K562 (cell line): ENCODE measurements around the gene CRKL. TPM values are rescaled to one million over a fixed set of nuclear protein-coding genes. Genes with fewer than 3 reads are reported as not detected.

Experiments used
- ATAC-seq: fragments of 200-7000 bp; cut with Tn5 transposase; 3 replicates; pipeline ENCODE4 v1.9.1; 2020; ENCODE audit warnings: moderate library complexity
- BruUV-seq: library from RNA; stranded (reverse); fragments of 400-500 nt; replicated peaks from 2 replicates; lab custom pipeline; 2021; lab: Mats Ljungman, UMichigan
- CTCF ChIA-PET: fragments of 300-600 bp; formaldehyde crosslinking; extraction: SDS; loops from one replicate; lab custom pipeline; 2021; ENCODE audit warnings: low intra/inter-chr PET ratio; lab: Yijun Ruan, JAX
- POLR2A ChIA-PET: fragments of 300-600, 350-650 bp; sonication (Branson Sonifier 250); formaldehyde crosslinking; extraction: SDS; loops from one replicate; lab custom pipeline; 2021; ENCODE audit warnings: antibody characterized with exemption, inconsistent platforms; lab: Yijun Ruan, JAX
- DNase-seq, 4 experiments: peaks; one replicate each; pipeline versions ENCODE4 v3.0.0 to v3.0.0-alpha.2; 2011 to 2018; ENCODE audit warnings: low spot score in 3 of 4, mixed read lengths in 3 of 4; ENCODE audit errors: extremely low read depth in 1 of 4
- FAIRE-seq: peaks from 2 replicates; lab custom pipeline; 2011; peaks lifted over from hg19 to GRCh38; lab: Jason Lieb, UNC
- H2AFZ ChIP-seq: 2 replicates; pipeline ENCODE4 v1.6.0; 2011; ENCODE audit warnings: low read depth, low read length, control low read depth, inconsistent platforms
- H3K27ac ChIP-seq: fragments of 200-600 bp; 3 replicates; pipeline ENCODE4 v1.8.0; 2011; ENCODE audit warnings: low read depth, mild to moderate bottlenecking, control low read depth, inconsistent platforms, low read length, moderate library complexity, mixed read lengths; ENCODE audit errors: extremely low read depth
- H3K27me3 ChIP-seq, 2 experiments: fragments of 300-600 bp in 1 of 2; 2 replicates in 1 of 2; 3 replicates in 1 of 2; pipeline versions ENCODE4 v1.6.0 to v1.8.0; 2011; ENCODE audit warnings: inconsistent platforms in 2 of 2, low read length in 2 of 2, mild to moderate bottlenecking in 1 of 2, mixed read lengths in 1 of 2, moderate library complexity in 1 of 2; ENCODE audit not compliant: control insufficient read depth in 2 of 2, insufficient read depth in 2 of 2
- H3K36me3 ChIP-seq: fragments of 300-600 bp; 3 replicates; pipeline ENCODE4 v1.8.0; 2011; ENCODE audit warnings: mild to moderate bottlenecking, low read length, inconsistent platforms; ENCODE audit not compliant: control insufficient read depth, insufficient read depth
- H3K4me1 ChIP-seq, 2 experiments: fragments of 200-600 bp in 1 of 2; replicated peaks in 1 of 2; 2 replicates in 1 of 2; 3 replicates in 1 of 2; pipeline versions ENCODE4 v1.5.1 to v1.8.0; 2011; ENCODE audit warnings: inconsistent platforms in 2 of 2, low read length in 2 of 2, mild to moderate bottlenecking in 1 of 2, mixed read lengths in 1 of 2, moderate library complexity in 1 of 2; ENCODE audit not compliant: control insufficient read depth in 2 of 2, insufficient read depth in 2 of 2
- H3K4me2 ChIP-seq: 2 replicates; pipeline ENCODE4 v1.6.1; 2011; ENCODE audit warnings: low read length, control low read depth, inconsistent platforms, mixed read lengths; ENCODE audit not compliant: insufficient read depth
- H3K4me3 ChIP-seq: fragments of 200-600 bp; sonication (generic), shearing (Covaris generic); 2 replicates; pipeline ENCODE4 v1.5.1; 2016; ENCODE audit warnings: control low read depth, inconsistent platforms
- H3K79me2 ChIP-seq: fragments of 200-600 bp; 3 replicates; pipeline ENCODE4 v1.8.0; 2011; ENCODE audit warnings: low read length, inconsistent platforms; ENCODE audit not compliant: control insufficient read depth, insufficient read depth
- H3K9ac ChIP-seq, 2 experiments: 2 replicates each; pipeline versions ENCODE4 v1.6.0 to v1.6.1; 2011; ENCODE audit warnings: low read depth in 2 of 2, low read length in 2 of 2, control low read depth in 1 of 2, inconsistent platforms in 1 of 2, mild to moderate bottlenecking in 1 of 2, mixed read lengths in 1 of 2; ENCODE audit not compliant: insufficient read depth in 1 of 2
- H3K9me1 ChIP-seq: one replicate; pipeline ENCODE4 v1.6.0; 2011; ENCODE audit warnings: inconsistent platforms, mild to moderate bottlenecking, low read length, moderate library complexity; ENCODE audit not compliant: control insufficient read depth, insufficient read depth
- H3K9me3 ChIP-seq: replicated peaks from 2 replicates; pipeline ENCODE4 v1.5.1; 2011; ENCODE audit warnings: low read depth, low read length, inconsistent platforms; ENCODE audit not compliant: control insufficient read depth, insufficient read depth
- H4K20me1 ChIP-seq: replicated peaks from 2 replicates; pipeline ENCODE4 v1.6.1; 2011; ENCODE audit warnings: low read length, inconsistent platforms, mixed read lengths; ENCODE audit not compliant: control insufficient read depth, insufficient read depth
- HCFC1 ChIP-seq: IDR thresholded peaks from 2 replicates; pipeline ENCODE4 v1.6.1; 2012; ENCODE audit warnings: low read depth, low read length, improper control_type of control experiment
- HDGF ChIP-seq: fragments of 450-650 bp; IDR thresholded peaks from 2 replicates; pipeline ENCODE4 v1.6.1; 2016
- JUNB ChIP-seq: fragments of 450-650 bp; formaldehyde crosslinking; conservative IDR thresholded peaks from 2 replicates; pipeline ENCODE4 v1.4.0; 2020; ENCODE audit warnings: mild to moderate bottlenecking
- JUND ChIP-seq, 2 experiments: IDR thresholded peaks; 2 replicates in 1 of 2; 3 replicates in 1 of 2; pipeline ENCODE4 v1.6.1; 2011; ENCODE audit warnings: borderline replicate concordance in 2 of 2, low read depth in 2 of 2, low read length in 2 of 2, improper control_type of control experiment in 1 of 2, missing biosample characterization in 1 of 2, missing genetic modification characterization in 1 of 2, missing genetic modification reagents in 1 of 2
- MEF2D ChIP-seq: conservative IDR thresholded peaks from 2 replicates; pipeline ENCODE4 v1.6.1; 2016; ENCODE audit warnings: low read depth, missing genetic modification characterization, missing compliant biosample characterization
- NR2C1 ChIP-seq, 2 experiments: fragments of 450-650 bp; IDR thresholded peaks; 2 replicates each; pipeline ENCODE4 v1.6.1; 2017; ENCODE audit warnings: mild to moderate bottlenecking in 2 of 2, antibody characterized with exemption in 1 of 2, inconsistent platforms in 1 of 2, missing compliant biosample characterization in 1 of 2, missing genetic modification characterization in 1 of 2
- POLR2G ChIP-seq: fragments of 200-400 bp; formaldehyde crosslinking; IDR thresholded peaks from 2 replicates; pipeline ENCODE4 v1.6.1; 2017; ENCODE audit warnings: low read depth, mild to moderate bottlenecking, antibody characterized with exemption, low read length, moderate library complexity
- SRF ChIP-seq, 2 experiments: fragments of 250-450, 450-650 bp in 1 of 2; sonication (Bioruptor Pico) in 1 of 2; sonication (generic) in 1 of 2; formaldehyde crosslinking; IDR thresholded peaks; 2 replicates each; pipeline versions ENCODE4 v1.5.0 to v1.5.1; 2020 to 2022; ENCODE audit warnings: mild to moderate bottlenecking in 1 of 2, missing genetic modification reagents in 1 of 2
- SRSF9 ChIP-seq: fragments of 200-400 bp; formaldehyde crosslinking; IDR thresholded peaks from 2 replicates; pipeline ENCODE4 v1.6.1; 2017; ENCODE audit warnings: low read depth, low read length, borderline replicate concordance
- STAG1 ChIP-seq: sonication (generic); formaldehyde crosslinking; IDR thresholded peaks from 2 replicates; pipeline ENCODE4 v1.5.0; 2020; ENCODE audit warnings: missing genetic modification reagents, borderline replicate concordance
- USF1 ChIP-seq: sonication (generic); formaldehyde crosslinking; IDR thresholded peaks from 2 replicates; pipeline ENCODE4 v1.9.0; 2022; ENCODE audit warnings: mild to moderate bottlenecking, missing genetic modification reagents
- ZNF239 ChIP-seq: fragments of 250-450 bp; sonication (Bioruptor Pico); IDR thresholded peaks from 2 replicates; pipeline ENCODE4 v1.4.0; 2020; ENCODE audit warnings: mild to moderate bottlenecking
- ZNF592 ChIP-seq: fragments of 450-650 bp; IDR thresholded peaks from 2 replicates; pipeline ENCODE4 v1.6.1; 2017; ENCODE audit warnings: antibody characterized with exemption, mild to moderate bottlenecking
- ZNF707 ChIP-seq: fragments of 250-450 bp; sonication (Bioruptor Pico); conservative IDR thresholded peaks from 2 replicates; pipeline ENCODE4 v1.8.0; 2022; ENCODE audit warnings: inconsistent platforms, mild to moderate bottlenecking, moderate library complexity
- WGBS: fragments of 100-300 bp; shearing (Covaris generic); methylation state at CpG from one replicate; pipeline ENCODE4 v1.1.6; 2016; ENCODE audit warnings: low coverage, mixed read lengths; ENCODE audit not compliant: insufficient coverage; ENCODE audit errors: missing lambda C conversion rate; 5-methylcytosine and 5-hydroxymethylcytosine counted together
- in situ Hi-C: fragments of 300-500 bp; cut with MboI; formaldehyde crosslinking; loops from 4 replicates; pipeline ENCODE4 v1.15.0; 2018; ENCODE audit warnings: inconsistent platforms, mixed read lengths
- intact Hi-C: fragments of 100-400 bp; cut with micrococcal nuclease; formaldehyde crosslinking; loops from 2 replicates; pipeline ENCODE4 v1.14.2; 2022
- polyA plus RNA-seq, 8 experiments: library from polyadenylated mRNA; depleted of rRNA in 4 of 8; stranded (reverse) in 5 of 8; unstranded in 3 of 8; fragments of >200 nt; fragmentation: Nextera tagmentation in 2 of 8; fragmentation: Illumina TruSeq in 1 of 8; extraction: Ambion mirVana in 2 of 8; extraction: Trizol in 1 of 8; gene quantifications; 2 replicates each; pipeline versions ENCODE4 v1.2.1 to v1.2.3, GENCODE V29; 2011 to 2014; ENCODE audit warnings: inconsistent platforms in 1 of 8, missing spikeins in 1 of 8
- total RNA-seq, 7 experiments: library from RNA; depleted of rRNA in 6 of 7; stranded (reverse); fragments of >200 nt in 6 of 7; fragmentation: Illumina TruSeq in 2 of 7; extraction: Trizol in 2 of 7; gene quantifications; 2 replicates each; pipeline versions ENCODE4 v1.2.1 to v1.2.3, GENCODE V29; 2011 to 2021; ENCODE audit warnings: low replicate concordance in 1 of 7
- TF ChIP-seq, protein P1 (sequence below): sonication (generic); formaldehyde crosslinking; IDR thresholded peaks from 2 replicates; pipeline ENCODE4 v1.8.0; 2022; ENCODE audit warnings: missing genetic modification reagents, mild to moderate bottlenecking, moderate library complexity, borderline replicate concordance

Gene CRKL
- total and polyA plus RNA-seq, 9 of the 15 experiments (the other 6 are each of a cell fraction or from before 2014, with no cell fraction given): 100 to 263 (median 124) TPM

GRCh38 chr22:20978419-20978818 is 61.2 kb downstream of the CRKL start:
- Histone ChIP-seq H2AFZ (no peak overlapping the region), H3K9me3 (peaks cover 11% of the 10 kb centered on the region), H3K27me3 (peaks cover 29 to 44% of the 10 kb centered on the region in 2 experiments; a peak in 4 of 5 replicates), H3K9ac (no peak overlapping the region), H3K79me2 (peaks cover 21% of the 10 kb centered on the region), H3K36me3 (peaks cover 5% of the 10 kb centered on the region; the same call in 2 of the 3 replicates), H3K4me3 (no peak overlapping the region), H3K4me1 (peaks cover 19 to 66% of the 10 kb centered on the region in 2 experiments), H4K20me1 (no peaks in the 10 kb centered on the region; the same call in 1 of the 2 replicates), H3K9me1 (peaks cover 5% of the 10 kb centered on the region), H3K4me2 (no peak overlapping the region), H3K27ac (no peak overlapping the region)
- intact Hi-C loops: no loop called here
- FAIRE-seq (no peak), ATAC-seq (no peak), DNase-seq (no peak)
- in situ Hi-C loops: no loop called here
- POLR2A ChIA-PET: interaction anchor here (4.6 to 64.4 kb wide), 4 partner anchors 8 to 60 kb away, joined by 92 to 1556 read pairs (median 314); partner anchors contain the start of genes AIFM3, CRKL and THAP7
- CTCF ChIA-PET: no interaction called here
- BruUV-seq: no TSS peak
- WGBS: 6% methylated on average over 2 of the region's 2 CpGs
- TF ChIP-seq ZNF707 (CRISPR knock-in tag): peak; percentile 100
- no peak for TF ChIP-seq MEF2D (tag)
- no peak for TF ChIP-seq USF1
- TF ChIP-seq JUND (IDR thresholded peaks at IDR 0.05; ENCODE audit: borderline replicate concordance, low read depth, low read length): no peak
- no peak for TF ChIP-seq JUND (tag; IDR thresholded peaks at IDR 0.05; ENCODE audit: borderline replicate concordance, low read depth, low read length)
- TF ChIP-seq HDGF: no peak
- TF ChIP-seq SRSF9: no peak
- no peak for TF ChIP-seq NR2C1 (IDR thresholded peaks at IDR 0.05)
- no peak for TF ChIP-seq NR2C1 (tag; IDR thresholded peaks at IDR 0.05)
- TF ChIP-seq, protein P1, sequence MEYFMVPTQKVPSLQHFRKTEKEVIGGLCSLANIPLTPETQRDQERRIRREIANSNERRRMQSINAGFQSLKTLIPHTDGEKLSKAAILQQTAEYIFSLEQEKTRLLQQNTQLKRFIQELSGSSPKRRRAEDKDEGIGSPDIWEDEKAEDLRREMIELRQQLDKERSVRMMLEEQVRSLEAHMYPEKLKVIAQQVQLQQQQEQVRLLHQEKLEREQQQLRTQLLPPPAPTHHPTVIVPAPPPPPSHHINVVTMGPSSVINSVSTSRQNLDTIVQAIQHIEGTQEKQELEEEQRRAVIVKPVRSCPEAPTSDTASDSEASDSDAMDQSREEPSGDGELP (CRISPR knock-in tag): no peak
- TF ChIP-seq HCFC1: 0 out of 2 replicates have a peak, but pooled peaks have one; percentile 21
- no peak for TF ChIP-seq JUNB (CRISPR knock-in tag)
- no peak for TF ChIP-seq POLR2G
- no peak for TF ChIP-seq ZNF239 (CRISPR knock-in tag)
- TF ChIP-seq SRF (CRISPR knock-in tag; IDR thresholded peaks at IDR 0.05): 0 out of 4 replicates have a peak, but pooled peaks of 1 of the 2 experiments have one; percentile 30
- no peak for TF ChIP-seq ZNF592
- no peak for TF ChIP-seq STAG1 (CRISPR knock-in tag)
